HG03175 (cell line): ENCODE results near the gene UNC5B.

Source experiments
- ATAC-seq: cut with Tn5 transposase; IDR thresholded peaks from one replicate; pipeline ENCODE4 v1.9.1; 2021; ENCODE audit warnings: mild to moderate bottlenecking, moderate library complexity; ENCODE audit not compliant: unreplicated experiment

Gene UNC5B

GRCh38 chr10:71314694-71315225, 102.4 kb downstream of the UNC5B start:
- no peak for ATAC-seq

GRCh38 chr10:71316056-71316785, 103.9 kb downstream of the UNC5B start:
- ATAC-seq = no peak

DNA sequence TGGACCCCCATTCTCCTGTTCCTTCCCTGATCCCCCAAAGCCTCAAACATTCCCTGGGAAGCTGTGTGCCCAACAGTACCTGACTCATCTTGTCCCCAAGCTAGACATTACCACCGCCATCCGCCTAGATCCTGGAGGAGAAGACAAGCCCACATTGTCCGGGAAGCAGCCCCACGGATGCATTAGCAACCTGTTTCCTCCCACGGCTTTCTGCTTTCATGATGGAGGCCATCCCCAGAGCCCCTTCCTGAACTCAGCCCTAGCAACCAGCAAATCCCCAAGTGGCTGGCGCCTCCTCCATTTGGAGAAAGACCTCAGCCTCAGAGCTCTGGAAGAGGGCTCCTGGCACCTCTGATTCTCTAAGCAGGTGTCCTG, 104.4 kb downstream of the UNC5B start:
- no peak for ATAC-seq

GRCh38 chr10:71317739-71318138, 105.4 kb downstream of the UNC5B start:
- no peak for ATAC-seq

- ATAC-seq = peak; percentile 75
Observed at GRCh38 chr10:71319042-71319799, 106.9 kb downstream of the UNC5B start, which contains the start of gene SLC29A3. Gene SLC29A3, plus strand, starts transcription at chr10:71319259. Its CDS starts 51 bp downstream, at chr10:71319310.

DNA sequence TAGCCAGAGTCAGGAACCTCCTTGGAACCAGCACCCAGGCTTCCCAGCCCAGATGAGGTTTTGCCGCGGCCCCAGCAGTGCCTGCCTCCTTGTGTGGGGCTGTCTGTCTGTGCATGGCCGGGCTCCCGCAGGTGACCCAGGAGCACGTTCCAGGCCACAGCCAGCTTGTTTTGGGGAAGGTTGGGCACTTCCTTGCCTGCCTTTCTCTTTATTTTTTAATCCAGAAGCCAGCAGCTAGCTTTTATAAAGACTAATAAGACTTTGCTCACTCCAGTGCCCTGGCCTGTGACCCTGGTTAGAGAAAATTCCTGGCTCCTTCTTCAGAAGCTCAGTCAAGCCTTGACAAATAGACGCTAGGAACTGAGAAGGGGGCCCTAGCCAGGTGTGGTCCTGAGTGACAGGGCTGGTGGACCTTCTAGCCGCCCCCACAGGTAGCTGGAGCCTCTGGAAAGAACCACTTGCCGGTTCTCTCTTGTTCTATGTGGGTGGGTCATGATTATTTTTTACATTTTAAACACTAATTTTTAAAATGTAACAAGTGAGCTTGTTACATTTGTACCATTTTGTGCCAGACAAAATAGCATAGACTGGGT, 107.5 kb downstream of the UNC5B start:
- no peak for ATAC-seq

GRCh38 chr10:71320592-71320991, 108.2 kb downstream of the UNC5B start:
- ATAC-seq = no peak

DNA sequence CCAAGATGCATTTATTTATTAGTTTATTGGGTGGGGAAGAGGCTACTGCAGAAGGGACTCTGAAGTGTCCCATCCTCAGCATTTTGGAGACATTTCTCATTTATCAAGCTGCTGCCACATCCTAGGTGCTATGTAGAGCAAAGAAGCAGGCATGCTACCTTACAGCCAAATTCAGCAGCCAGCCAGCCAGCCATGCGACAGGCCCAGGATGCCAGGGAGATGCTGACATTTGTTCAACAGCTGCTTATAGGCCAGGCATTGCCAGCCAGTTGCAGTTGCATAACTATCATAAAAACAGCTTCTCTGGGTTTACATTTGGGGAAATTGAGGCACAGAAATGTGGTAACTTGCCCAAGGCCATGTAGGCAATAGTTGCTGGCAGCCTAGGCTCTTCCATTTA, 109.0 kb downstream of the UNC5B start:
- no peak for ATAC-seq

GRCh38 chr10:71323407-71323806, 111.0 kb downstream of the UNC5B start:
- no peak for ATAC-seq

GRCh38 chr10:71324743-71325142, 112.4 kb downstream of the UNC5B start:
- no peak for ATAC-seq

- no peak for ATAC-seq
Observed at GRCh38 chr10:71325267-71325666, 112.9 kb downstream of the UNC5B start.

- ATAC-seq = no peak
Observed at GRCh38 chr10:71326464-71326881, 114.1 kb downstream of the UNC5B start.

DNA sequence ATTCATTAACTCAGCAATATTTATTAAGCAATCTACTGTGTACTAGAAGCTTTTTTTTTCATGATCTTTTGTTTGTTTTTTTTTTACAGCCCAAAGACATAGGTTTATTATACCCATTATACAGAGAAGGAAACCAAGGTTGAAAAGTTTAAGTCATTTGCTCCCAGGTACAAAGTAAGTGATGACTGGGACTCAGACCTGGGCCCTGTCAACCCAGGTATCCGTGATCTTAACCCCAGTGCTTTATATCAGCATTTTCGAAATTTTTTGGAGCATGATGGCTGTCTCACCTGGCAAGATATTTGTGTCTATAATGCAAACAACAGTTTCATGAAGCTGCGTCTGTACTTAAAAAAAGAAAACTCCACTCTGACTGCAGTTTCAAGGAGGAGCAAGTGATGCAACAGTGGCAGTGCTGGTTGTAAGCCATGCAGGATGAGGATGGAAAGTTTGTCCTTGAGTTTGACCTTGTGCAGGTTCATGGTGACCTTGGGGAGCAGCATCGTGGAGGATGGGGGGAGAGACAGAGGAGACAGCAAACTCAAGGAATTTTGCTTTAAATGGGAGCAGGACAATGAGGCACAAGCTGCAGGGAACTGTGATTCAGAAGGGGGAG, 118.5 kb downstream of the UNC5B start:
- no peak for ATAC-seq

DNA sequence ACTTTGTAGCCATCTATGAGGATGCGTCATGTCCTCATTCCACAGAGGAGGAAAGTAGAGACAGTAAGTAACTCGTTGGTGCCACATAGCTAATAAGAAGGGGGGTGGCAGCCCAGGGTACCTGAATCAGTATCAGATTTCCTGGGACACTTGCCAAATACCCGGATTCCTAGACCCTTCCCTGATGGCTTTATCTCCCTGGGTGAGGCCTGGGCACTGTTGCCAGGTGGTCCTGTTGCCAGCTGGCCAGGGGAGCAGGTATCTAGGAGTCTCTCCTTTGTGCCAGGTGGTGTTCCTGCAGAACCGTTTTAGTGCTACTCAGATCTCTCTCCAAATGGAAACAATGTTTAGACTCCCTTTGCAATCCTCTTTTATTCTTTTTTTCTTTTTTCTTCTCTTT, 119.4 kb downstream of the UNC5B start:
- no peak for ATAC-seq

DNA sequence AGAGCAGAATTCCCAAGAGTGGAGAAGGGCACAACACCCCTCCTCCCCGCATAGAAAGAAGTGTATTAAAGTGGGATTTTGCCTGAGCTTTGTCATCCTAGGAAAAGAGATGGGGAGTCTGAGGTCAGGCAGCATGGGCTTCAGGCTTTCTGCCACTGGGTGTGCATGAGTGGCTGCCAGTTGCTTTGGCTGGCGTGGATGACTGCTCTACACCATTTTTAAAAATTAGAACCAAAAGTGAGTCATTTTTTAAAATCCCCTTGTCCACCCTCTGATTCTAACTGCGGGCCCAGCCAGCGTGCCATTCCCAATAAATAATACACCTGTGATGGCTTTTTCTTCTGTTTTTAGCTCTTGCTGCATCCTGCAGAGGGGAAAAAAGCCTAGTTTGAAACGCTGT, 120.1 kb downstream of the UNC5B start:
- no peak for ATAC-seq

DNA sequence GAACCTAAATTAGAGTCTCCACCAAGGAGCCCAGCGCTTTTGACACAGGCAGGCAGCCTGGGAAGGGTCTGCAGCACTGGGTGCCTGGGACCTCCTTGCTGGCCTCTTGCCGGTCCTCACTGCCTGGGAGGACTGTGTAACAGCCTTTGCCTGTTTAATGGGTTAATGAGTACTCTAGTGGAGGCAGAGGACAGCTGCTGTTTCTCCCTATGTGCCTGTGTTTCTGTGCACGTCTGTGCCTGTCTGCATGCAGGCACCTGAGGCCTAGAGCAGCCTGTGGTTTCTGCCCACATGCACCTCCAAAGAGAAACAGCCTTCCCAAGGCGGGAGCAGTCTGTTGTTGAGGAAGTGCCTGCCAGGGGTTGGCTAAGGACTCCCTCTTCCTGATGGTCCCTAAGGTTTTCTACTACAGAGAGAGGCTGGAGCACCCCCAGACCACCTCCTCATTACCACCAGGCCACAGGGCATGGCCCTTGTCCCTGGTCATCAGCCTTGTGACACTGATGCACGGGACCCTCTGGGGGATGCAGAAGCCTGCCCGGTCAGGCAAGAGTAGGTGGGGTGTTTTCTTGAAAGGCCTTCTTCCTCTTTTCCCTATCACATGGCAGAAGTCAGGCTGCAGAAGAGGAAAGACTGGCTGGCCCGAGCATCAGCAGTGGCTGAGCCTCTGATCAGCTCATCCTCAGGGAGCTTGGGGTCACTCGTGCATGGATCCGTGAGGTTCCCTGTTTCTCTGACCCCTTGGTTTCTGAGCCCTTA, 120.9 kb downstream of the UNC5B start:
- ATAC-seq = no peak

DNA sequence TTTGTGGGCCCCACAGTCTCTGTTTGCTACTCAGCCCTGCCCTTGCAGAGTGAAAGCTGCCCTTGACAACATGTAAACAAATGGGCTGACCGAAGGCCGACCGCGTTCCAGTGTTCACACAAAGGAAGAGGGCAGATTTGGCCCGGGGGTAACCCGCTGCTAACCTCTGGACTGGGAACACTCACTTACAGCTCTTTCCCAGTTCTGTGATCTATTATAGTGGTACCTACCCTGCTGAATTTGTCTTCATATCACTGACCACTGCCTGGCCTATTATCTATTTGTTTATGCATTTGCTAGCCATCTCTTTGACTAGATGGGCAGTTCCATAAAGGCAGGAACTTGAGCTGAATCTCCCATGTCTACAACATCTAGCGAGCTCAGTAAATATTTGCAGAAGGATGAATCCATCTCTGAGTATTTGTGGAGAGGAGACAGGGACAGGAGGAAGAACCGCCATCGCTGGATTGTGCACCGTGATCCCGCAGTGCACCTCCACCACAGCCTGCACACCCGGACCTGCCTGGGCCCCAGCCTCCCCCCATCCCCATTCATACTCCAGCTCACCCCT, 121.9 kb downstream of the UNC5B start:
- ATAC-seq = no peak

- ATAC-seq = no peak
Observed at GRCh38 chr10:71335173-71335708, 122.9 kb downstream of the UNC5B start.

GRCh38 chr10:71336632-71337031, 124.3 kb downstream of the UNC5B start:
- ATAC-seq = no peak

DNA sequence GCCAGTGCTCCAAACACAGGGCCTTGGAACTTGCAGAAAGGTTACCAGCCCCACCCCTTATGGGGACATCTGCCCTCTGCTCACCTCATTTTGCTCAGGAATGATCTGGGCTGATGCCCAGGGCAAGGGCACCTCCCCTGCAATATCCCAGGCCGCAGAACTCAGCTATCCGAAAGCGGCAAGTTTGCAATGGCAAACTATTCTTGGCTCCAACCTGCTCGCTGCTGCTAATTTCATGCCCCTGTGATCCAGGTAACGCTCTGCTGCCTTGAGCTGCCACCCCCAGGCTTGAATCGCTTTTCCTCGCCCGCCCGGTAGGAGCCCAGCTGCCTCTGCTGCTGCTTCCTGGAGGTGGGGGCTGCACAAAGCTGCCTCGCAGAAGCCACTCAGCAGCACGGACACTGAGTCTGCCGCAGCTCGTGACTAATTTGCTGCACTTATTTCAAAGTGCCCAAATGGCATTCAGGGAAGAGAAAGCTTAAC, 124.9 kb downstream of the UNC5B start:
- ATAC-seq = no peak
